PFSK-1 (cell line): Measurements from ENCODE around the gene PARVB.

Experiments used
- FOXP2 ChIP-seq: optimal IDR thresholded peaks from 2 replicates; pipeline ENCODE3; 2011; ENCODE audit warnings: borderline replicate concordance, control low read depth, inconsistent platforms; ENCODE audit not compliant: insufficient read depth; ENCODE audit errors: extremely low read length, extremely low read depth
- POLR2AphosphoS5 ChIP-seq: IDR thresholded peaks from 2 replicates; pipeline ENCODE4 v1.6.1; 2012; ENCODE audit warnings: low read depth, mild to moderate bottlenecking, control low read depth, low read length, moderate library complexity
- SIN3A ChIP-seq: IDR thresholded peaks from 2 replicates; pipeline ENCODE4 v1.6.1; 2012; ENCODE audit warnings: mild to moderate bottlenecking, low read length, moderate library complexity, borderline replicate concordance; ENCODE audit not compliant: insufficient read depth
- TAF1 ChIP-seq: IDR thresholded peaks from 2 replicates; pipeline ENCODE4 v1.6.1; 2012; ENCODE audit warnings: low read length, control low read depth, borderline replicate concordance; ENCODE audit not compliant: insufficient read depth
- TF ChIP-seq, protein P1 (sequence below), 2 experiments: IDR thresholded peaks; 2 replicates each; pipeline versions ENCODE4 v1.6.1 to v1.8.0; 2011 to 2012; ENCODE audit warnings: low read depth in 2 of 2, low read length in 2 of 2, control low read depth in 1 of 2, inconsistent platforms in 1 of 2, mild to moderate bottlenecking in 1 of 2, moderate library complexity in 1 of 2; ENCODE audit not compliant: insufficient read depth in 1 of 2

Gene PARVB

DNA sequence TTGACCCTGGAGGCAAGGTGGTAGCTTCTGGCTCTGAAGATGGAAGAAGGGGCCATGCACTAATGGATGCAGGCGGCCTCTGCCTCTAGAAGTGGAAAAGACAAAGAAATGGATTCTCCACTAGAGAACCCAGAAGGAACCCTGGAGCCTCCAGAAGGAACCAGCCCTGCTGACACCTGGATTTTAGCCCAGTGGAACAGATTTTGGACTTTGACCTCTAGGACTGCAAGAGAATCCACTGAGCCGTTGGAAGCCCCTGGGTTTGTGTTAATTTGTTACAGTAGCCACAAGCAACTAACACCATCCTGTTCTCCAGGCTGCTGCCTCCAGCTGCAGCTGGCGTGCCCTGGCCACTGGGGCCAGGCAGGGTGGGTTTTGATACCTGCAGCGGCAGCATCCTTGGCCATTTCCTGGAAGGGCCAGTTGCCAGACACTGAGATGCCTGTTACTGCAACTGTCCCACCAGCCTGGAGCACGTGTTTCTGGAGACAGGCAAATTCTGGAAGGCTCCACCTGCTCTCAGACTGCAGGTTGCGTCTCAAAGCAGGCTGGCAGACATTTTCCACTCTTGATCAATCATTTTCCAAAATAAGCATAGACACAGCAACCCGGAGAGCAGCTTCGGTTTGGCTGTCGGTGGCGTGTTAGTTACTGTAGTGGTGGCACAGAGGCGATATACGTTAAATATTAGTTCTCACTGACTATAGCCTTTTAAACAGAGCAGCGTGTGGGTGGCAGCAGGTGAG lies 79.8 kb downstream of the PARVB start:
- TF ChIP-seq, protein P1, sequence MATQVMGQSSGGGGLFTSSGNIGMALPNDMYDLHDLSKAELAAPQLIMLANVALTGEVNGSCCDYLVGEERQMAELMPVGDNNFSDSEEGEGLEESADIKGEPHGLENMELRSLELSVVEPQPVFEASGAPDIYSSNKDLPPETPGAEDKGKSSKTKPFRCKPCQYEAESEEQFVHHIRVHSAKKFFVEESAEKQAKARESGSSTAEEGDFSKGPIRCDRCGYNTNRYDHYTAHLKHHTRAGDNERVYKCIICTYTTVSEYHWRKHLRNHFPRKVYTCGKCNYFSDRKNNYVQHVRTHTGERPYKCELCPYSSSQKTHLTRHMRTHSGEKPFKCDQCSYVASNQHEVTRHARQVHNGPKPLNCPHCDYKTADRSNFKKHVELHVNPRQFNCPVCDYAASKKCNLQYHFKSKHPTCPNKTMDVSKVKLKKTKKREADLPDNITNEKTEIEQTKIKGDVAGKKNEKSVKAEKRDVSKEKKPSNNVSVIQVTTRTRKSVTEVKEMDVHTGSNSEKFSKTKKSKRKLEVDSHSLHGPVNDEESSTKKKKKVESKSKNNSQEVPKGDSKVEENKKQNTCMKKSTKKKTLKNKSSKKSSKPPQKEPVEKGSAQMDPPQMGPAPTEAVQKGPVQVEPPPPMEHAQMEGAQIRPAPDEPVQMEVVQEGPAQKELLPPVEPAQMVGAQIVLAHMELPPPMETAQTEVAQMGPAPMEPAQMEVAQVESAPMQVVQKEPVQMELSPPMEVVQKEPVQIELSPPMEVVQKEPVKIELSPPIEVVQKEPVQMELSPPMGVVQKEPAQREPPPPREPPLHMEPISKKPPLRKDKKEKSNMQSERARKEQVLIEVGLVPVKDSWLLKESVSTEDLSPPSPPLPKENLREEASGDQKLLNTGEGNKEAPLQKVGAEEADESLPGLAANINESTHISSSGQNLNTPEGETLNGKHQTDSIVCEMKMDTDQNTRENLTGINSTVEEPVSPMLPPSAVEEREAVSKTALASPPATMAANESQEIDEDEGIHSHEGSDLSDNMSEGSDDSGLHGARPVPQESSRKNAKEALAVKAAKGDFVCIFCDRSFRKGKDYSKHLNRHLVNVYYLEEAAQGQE (IDR thresholded peaks at IDR 0.05; ENCODE audit: insufficient read depth in 1 of 2, low read depth in 2 of 2, low read length in 2 of 2): no peak
- TF ChIP-seq TAF1: no peak

DNA sequence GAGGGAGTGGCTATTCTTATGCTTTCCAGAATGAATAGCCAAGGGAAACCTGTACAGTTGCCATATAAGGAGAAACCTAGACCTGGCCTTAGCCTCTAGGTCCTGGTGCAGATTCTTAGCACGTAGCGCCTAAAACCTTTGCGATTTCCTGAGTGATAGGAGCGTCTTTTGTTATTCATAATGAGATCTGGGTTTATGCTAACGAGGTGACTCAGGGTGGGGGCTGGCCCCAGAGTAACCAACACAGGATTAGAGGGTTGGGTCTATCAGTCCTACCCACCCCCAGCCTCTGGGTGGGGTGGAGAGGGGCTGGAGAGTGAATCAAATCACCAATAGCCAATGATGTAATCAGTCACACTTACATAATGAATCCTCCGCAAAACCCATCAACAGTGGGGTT lies 83.2 kb downstream of the PARVB start:
- TF ChIP-seq POLR2AphosphoS5 (no peak), TAF1 (no peak), FOXP2 (no peak), SIN3A (no peak)
- TF ChIP-seq, protein P1 (IDR thresholded peaks at IDR 0.05; ENCODE audit: insufficient read depth in 1 of 2, low read depth in 2 of 2, low read length in 2 of 2): no peak

DNA sequence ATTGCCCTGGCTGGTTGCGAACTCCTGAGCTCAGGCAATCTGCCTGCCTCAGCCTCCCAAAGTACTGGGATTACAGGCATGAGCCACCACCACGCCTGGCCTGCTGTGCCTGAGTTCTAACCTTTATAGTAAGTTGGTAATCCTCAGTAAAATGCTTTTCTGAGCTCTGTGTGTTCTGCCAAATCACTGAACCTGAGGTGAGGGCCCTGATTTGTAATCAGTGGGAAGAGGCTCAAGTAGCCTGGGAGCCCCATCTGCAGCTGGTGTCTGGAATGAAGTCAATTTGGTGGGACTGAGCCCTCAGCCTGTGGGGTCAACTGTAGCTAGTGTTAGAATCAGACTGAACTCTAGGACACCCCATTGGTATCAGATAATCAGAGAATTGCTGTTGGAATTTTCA lies 84.0 kb downstream of the PARVB start:
- TF ChIP-seq TAF1 (no peak), POLR2AphosphoS5 (no peak), SIN3A (no peak), FOXP2 (no peak)
- TF ChIP-seq, protein P1 (IDR thresholded peaks at IDR 0.05; ENCODE audit: insufficient read depth in 1 of 2, low read depth in 2 of 2, low read length in 2 of 2): no peak

DNA sequence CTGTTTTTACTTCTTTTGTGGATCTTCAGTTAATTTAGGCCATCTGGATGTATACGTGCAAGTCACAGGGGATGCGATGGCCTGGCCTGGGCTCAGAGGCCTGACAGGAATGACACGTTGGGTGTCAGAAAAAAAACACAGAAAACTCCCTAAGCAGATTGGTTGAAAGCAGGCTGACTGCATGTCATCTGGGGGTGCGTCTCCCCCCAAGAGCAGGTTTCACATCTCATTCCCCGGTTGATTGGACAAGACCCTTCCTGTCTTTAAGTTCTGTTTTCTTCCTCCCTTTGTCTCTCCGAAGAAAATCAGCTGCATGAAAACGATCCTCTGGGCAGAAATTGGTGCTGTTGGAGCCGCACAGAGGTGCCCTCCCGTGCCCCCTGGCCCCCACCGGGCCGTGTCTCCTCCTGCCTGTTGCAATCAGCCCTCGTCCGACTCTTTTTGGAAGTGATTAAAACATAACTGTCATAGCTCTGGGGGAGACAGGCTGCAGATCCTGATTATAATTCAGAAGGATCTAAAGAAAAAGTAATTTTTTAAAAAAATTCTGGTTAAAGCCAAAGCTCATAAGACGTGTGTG lies 84.8 kb downstream of the PARVB start:
- TF ChIP-seq FOXP2 (no peak), SIN3A (no peak), TAF1 (no peak), POLR2AphosphoS5 (no peak)
- TF ChIP-seq, protein P1 (IDR thresholded peaks at IDR 0.05; ENCODE audit: insufficient read depth in 1 of 2, low read depth in 2 of 2, low read length in 2 of 2): no peak
